ENCODE measurements around the gene GRK5.

DNA sequence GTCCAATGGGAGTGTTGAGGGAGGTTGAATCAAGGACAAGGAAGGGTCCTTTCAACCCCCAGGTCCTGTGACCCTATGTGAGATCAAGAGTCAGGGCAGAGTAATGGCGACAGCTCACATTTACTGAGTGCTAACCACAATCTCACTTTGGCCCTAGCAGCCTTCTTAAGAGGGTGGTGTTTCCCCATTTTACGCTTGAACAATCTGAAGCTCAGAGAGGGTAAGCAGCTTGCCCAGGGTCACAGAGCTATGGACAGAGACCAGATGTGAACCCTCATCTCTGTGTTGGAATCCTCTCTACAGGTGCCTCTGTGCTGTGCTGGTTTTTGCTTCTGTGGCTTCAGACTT, 102.0 kb downstream of the GRK5 start:
- TF ChIP-seq, protein P1, sequence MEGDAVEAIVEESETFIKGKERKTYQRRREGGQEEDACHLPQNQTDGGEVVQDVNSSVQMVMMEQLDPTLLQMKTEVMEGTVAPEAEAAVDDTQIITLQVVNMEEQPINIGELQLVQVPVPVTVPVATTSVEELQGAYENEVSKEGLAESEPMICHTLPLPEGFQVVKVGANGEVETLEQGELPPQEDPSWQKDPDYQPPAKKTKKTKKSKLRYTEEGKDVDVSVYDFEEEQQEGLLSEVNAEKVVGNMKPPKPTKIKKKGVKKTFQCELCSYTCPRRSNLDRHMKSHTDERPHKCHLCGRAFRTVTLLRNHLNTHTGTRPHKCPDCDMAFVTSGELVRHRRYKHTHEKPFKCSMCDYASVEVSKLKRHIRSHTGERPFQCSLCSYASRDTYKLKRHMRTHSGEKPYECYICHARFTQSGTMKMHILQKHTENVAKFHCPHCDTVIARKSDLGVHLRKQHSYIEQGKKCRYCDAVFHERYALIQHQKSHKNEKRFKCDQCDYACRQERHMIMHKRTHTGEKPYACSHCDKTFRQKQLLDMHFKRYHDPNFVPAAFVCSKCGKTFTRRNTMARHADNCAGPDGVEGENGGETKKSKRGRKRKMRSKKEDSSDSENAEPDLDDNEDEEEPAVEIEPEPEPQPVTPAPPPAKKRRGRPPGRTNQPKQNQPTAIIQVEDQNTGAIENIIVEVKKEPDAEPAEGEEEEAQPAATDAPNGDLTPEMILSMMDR (IDR thresholded peaks at IDR 0.05; ENCODE audit: borderline replicate concordance, extremely low read depth, low read length, poor library complexity, severe bottlenecking), result no peak
- no peak for TF ChIP-seq EZH2 (IDR thresholded peaks at IDR 0.05; ENCODE audit: borderline replicate concordance, low read depth, low read length, severe bottlenecking)
